ENCODE measurements around the gene KRT74.

DNA sequence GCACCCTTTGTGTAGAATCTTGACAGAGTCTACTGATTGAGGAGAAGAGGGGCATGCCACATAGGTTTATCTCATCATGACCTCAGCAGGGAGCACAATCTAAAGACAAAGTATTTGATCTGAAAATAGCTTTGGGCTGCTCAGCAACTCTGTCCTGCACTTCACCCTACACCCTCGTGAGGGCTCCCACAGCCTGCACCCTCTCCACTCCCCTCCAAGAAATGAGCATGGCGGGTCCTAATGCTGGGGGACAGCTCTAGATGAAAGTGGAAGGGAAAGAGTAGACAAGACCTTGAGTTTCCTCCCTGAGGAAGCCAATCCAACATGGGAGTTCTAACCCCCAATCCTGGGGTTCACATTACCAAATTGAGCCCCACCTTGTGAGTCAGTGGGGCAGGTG lies 42.7 kb downstream of the KRT74 start:
- no peak for TF ChIP-seq EZH2 (IDR thresholded peaks at IDR 0.05; ENCODE audit: insufficient read depth, poor library complexity, severe bottlenecking)
- TF ChIP-seq EZH2phosphoT487 (IDR thresholded peaks at IDR 0.05; ENCODE audit: insufficient read depth, low read depth) = no peak
